Lower lobe of right lung (tissue), 2 donors: ENCODE measurements around the gene TRIM36. TPM values are rescaled to one million over a fixed set of nuclear protein-coding genes. Genes with fewer than 3 reads are reported as not detected.

ENCODE experiments used
- ATAC-seq, 2 donors: fragments of 200-7000 bp; cut with Tn5 transposase; one replicate each; pipeline ENCODE4 v1.9.1; 2020 to 2022; ENCODE audit warnings: mild to moderate bottlenecking in 2 of 2, moderate library complexity in 2 of 2
- DNase-seq: peaks from one replicate; pipeline ENCODE4 v3.0.0-alpha.2; 2020
- H3K27ac ChIP-seq: fragments of 200-600 bp; one replicate; pipeline ENCODE4 v1.8.0; 2022
- H3K27me3 ChIP-seq: fragments of 200-600 bp; one replicate; pipeline ENCODE4 v1.8.0; 2022; ENCODE audit warnings: low read depth
- H3K36me3 ChIP-seq: fragments of 200-600 bp; one replicate; pipeline ENCODE4 v1.8.0; 2022; ENCODE audit warnings: mild to moderate bottlenecking
- H3K4me1 ChIP-seq: fragments of 200-600 bp; one replicate; pipeline ENCODE4 v1.8.0; 2022
- H3K4me3 ChIP-seq: fragments of 200-600 bp; one replicate; pipeline ENCODE4 v1.8.0; 2022; ENCODE audit warnings: mild to moderate bottlenecking
- H3K9me3 ChIP-seq: fragments of 200-600 bp; one replicate; pipeline ENCODE4 v1.8.0; 2022
- CTCF ChIP-seq: fragments of 200-600 bp; IDR thresholded peaks from one replicate; pipeline ENCODE4 v1.8.0; 2022; ENCODE audit warnings: antibody characterized with exemption, mild to moderate bottlenecking
- intact Hi-C: fragments of 100-400 bp; cut with DNase I; formaldehyde crosslinking; loops from one replicate; pipeline ENCODE4 v1.11.0; 2022
- total RNA-seq: library from RNA; stranded (reverse); fragmentation: NEBNext Ultra II Directional; extraction: Animal tissue kit (Norgen Biotek cat#: 25700); gene quantifications from one replicate; pipeline ENCODE4 v1.2.1, GENCODE V29; 2021
- donor health status: DM: no; HTN: yes; CAD: no; lungs with severe emphysema.

Gene TRIM36
- total RNA-seq, 1 donor from 2014 or later = 5.5 TPM

- H3K36me3 ChIP-seq = no peaks in the 10 kb centered on the region
- H3K4me1 ChIP-seq = no peaks in the 10 kb centered on the region
Measured at GRCh38 chr5:115189866-115190265, 20.2 kb upstream of the TRIM36 start.

DNA sequence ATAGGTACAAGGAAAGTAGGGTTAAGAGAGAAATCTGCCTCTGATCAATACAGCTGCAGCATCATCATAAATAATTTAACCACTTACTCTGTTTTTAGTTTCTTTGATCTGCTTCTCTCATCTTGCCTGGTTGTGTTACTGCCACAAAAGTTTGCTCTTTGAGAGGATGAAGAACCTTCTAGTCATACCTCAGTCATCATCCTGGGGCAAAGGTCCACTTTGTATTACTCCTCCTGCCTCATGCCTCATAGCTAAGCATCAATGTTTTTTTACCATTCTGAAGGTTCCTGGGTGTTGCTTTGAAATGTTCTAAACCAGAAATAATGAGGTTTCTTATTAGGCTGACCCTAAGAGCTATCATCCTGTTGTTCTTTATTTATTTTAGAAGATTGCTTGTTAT, 17.1 kb upstream of the TRIM36 start:
- no peak overlapping the region for H3K4me3 ChIP-seq
- intact Hi-C loops = no loop called here

More at GRCh38 chr5:115189866-115190265, 20.2 kb upstream of the TRIM36 start:
- Histone ChIP-seq H3K27ac (no peak overlapping the region), H3K4me3 (no peak overlapping the region), H3K27me3 (no peaks in the 10 kb centered on the region), H3K9me3 (no peaks in the 10 kb centered on the region)
- DNase-seq (no peak), ATAC-seq (no peak)
- intact Hi-C loops = no loop called here
- no peak for TF ChIP-seq CTCF

GRCh38 chr5:115184770-115185169, 15.1 kb upstream of the TRIM36 start:
- H3K27me3 ChIP-seq = peaks cover 40% of the 10 kb centered on the region
- intact Hi-C loops = no loop called here

More for the DNA sequence above, 17.1 kb upstream of the TRIM36 start:
- ATAC-seq = no peak
- Histone ChIP-seq H3K27ac (no peak overlapping the region), H3K27me3 (peaks cover 20% of the 10 kb centered on the region), H3K4me1 (no peaks in the 10 kb centered on the region), H3K9me3 (no peaks in the 10 kb centered on the region), H3K36me3 (no peaks in the 10 kb centered on the region)
- no peak for TF ChIP-seq CTCF
- DNase-seq = no peak

GRCh38 chr5:115181757-115182156, 12.0 kb upstream of the TRIM36 start:
- Histone ChIP-seq H3K4me1 (peaks cover 14% of the 10 kb centered on the region), H3K4me3 (no peak overlapping the region), H3K27me3 (peaks cover 56% of the 10 kb centered on the region), H3K9me3 (no peaks in the 10 kb centered on the region), H3K36me3 (no peaks in the 10 kb centered on the region), H3K27ac (no peak overlapping the region)
- DNase-seq = no peak
- intact Hi-C loops = no loop called here
- no peak for ATAC-seq
- no peak for TF ChIP-seq CTCF

More at GRCh38 chr5:115184770-115185169, 15.1 kb upstream of the TRIM36 start:
- no peak for DNase-seq
- no peak for ATAC-seq
- TF ChIP-seq CTCF = no peak
- Histone ChIP-seq H3K4me1 (peaks cover 7% of the 10 kb centered on the region), H3K36me3 (no peaks in the 10 kb centered on the region), H3K27ac (no peak overlapping the region), H3K4me3 (no peak overlapping the region), H3K9me3 (no peaks in the 10 kb centered on the region)

DNA sequence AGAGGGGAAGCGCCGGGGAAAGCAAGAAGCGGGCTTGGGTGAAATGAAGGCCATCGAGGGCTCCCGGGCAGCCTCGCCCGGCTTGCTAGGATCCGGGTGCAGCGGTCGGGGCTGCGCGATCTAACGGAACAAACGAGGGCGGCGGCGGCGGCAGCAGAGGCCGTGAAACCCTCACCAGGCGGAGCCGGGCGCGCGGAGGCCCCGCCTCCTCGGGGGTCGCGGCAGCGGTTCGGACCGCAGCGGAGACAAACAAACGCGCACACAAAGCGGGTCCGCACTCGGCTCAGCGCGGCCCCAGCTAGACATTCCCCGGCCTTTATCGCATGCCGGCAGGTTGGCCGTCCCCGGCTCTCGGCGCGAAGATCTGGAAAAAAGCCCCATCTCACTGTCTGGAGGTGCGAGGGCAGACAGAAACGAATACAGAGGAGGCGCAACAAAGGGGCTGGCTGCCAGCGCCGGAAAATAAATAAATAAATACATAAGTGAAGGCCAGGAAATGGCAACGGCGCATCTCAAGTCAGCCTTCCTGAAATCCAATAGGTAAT, 10.5 kb upstream of the TRIM36 start:
- no peak overlapping the region for H3K27ac ChIP-seq
- TF ChIP-seq CTCF = no peak
- H3K36me3 ChIP-seq = no peaks in the 10 kb centered on the region
- H3K27me3 ChIP-seq = peaks cover 56% of the 10 kb centered on the region
- ATAC-seq = peak; percentile 71 to 84
- no peaks in the 10 kb centered on the region for H3K9me3 ChIP-seq
- intact Hi-C loops = no loop called here
- H3K4me3 ChIP-seq = peak overlapping the region; percentile 58
- H3K4me1 ChIP-seq = peaks cover 14% of the 10 kb centered on the region
- DNase-seq = no peak
